ENCODE results near the gene IFT74.
"Not testable (repeated sequence)": the region's sequence is repeated elsewhere in the genome, so short reads cannot be mapped to it uniquely, and the experiment has no call there.

The IFT74 gene

DNA sequence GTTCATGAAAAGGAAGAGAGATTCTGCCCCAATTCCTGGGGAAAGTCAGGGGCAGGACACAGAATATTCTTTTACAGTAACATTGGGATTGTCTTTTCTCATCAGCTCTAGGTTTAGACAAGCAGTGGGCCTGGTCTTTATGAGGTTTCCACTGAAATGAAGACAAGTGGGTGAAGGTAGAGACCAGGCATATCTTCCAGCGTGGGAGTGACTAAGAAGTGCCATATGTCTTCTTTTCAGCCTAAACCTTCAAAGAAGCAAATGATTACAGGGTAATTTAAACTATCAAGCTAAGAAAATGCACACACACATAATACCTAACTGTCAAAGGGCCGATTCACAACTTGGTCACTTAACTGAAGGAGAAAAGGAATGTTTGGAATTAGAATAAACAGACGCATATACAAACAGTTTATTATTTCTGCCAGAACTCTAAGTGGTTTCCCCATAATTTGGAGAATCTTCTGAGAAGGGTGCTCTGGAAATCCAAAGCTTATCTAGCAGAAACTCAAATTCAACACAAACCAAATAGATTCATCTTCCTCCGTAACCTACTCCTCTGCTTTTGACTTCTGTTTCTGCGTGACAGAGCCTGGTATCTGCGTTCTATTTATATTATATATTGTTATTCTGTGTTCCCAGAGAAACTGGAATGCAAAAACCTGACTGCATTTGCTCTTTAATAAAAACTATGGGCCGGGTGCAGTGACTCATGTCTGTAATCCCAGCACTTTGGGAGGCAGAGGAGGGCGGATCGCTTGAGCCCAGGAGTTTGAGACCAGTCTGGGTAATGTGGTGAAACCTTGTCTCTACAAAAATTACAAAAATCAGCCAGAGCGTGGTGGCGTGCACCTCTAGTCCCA lies 130.8 kb downstream of the IFT74 start:
- no peaks in the 10 kb centered on the region for H3K4me1 ChIP-seq
- no peaks in the 10 kb centered on the region for H3K79me2 ChIP-seq
- H3K36me3 ChIP-seq (ENCODE audit: control insufficient read depth, insufficient read depth, low read length), result no peaks in the 10 kb centered on the region
- H3K9me3 ChIP-seq (ENCODE audit: control insufficient read depth, low read length), result no peaks in the 10 kb centered on the region
- H3K27ac ChIP-seq, result no peak overlapping the region
- no peak overlapping the region for H3K9ac ChIP-seq
- H3K4me2 ChIP-seq (ENCODE audit: low read length), result no peak overlapping the region
- no peak overlapping the region for H3K4me3 ChIP-seq (ENCODE audit: low read depth, low read length)
- TF ChIP-seq, protein P1, sequence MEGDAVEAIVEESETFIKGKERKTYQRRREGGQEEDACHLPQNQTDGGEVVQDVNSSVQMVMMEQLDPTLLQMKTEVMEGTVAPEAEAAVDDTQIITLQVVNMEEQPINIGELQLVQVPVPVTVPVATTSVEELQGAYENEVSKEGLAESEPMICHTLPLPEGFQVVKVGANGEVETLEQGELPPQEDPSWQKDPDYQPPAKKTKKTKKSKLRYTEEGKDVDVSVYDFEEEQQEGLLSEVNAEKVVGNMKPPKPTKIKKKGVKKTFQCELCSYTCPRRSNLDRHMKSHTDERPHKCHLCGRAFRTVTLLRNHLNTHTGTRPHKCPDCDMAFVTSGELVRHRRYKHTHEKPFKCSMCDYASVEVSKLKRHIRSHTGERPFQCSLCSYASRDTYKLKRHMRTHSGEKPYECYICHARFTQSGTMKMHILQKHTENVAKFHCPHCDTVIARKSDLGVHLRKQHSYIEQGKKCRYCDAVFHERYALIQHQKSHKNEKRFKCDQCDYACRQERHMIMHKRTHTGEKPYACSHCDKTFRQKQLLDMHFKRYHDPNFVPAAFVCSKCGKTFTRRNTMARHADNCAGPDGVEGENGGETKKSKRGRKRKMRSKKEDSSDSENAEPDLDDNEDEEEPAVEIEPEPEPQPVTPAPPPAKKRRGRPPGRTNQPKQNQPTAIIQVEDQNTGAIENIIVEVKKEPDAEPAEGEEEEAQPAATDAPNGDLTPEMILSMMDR (IDR thresholded peaks at IDR 0.05), result no peak
- H2AFZ ChIP-seq, result no peak overlapping the region
- H3K27me3 ChIP-seq (ENCODE audit: control insufficient read depth, insufficient read depth, low read length), result no peaks in the 10 kb centered on the region

DNA sequence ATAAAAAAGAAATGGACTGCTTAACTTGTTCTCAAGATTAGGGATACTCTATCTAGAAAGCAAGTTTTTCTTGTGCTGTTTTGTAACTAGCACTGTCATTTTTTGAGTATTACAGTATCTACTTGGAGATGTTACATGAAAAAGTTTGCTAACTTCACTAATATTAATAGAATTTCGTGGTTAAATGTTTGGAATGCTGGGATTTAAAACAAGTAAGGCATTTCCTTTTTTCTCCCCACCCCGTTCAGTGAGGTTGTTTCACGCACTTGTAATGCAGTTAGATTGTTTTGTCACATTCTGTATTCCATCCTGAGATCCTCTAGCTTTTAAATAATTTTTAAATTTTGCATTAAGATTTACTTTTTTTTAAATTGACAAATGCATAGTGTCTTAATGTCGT lies 132.8 kb downstream of the IFT74 start:
- no peaks in the 10 kb centered on the region for H3K9me3 ChIP-seq (ENCODE audit: control insufficient read depth, low read length)
- no peak overlapping the region for H3K9ac ChIP-seq
- no peaks in the 10 kb centered on the region for H3K27me3 ChIP-seq (ENCODE audit: control insufficient read depth, insufficient read depth, low read length)
- H2AFZ ChIP-seq, result no peak overlapping the region
- H3K4me2 ChIP-seq (ENCODE audit: low read length), result no peak overlapping the region
- H3K79me2 ChIP-seq, result no peaks in the 10 kb centered on the region
- no peak overlapping the region for H3K27ac ChIP-seq
- H3K36me3 ChIP-seq (ENCODE audit: control insufficient read depth, insufficient read depth, low read length), result no peaks in the 10 kb centered on the region
- H3K4me3 ChIP-seq (ENCODE audit: low read depth, low read length), result no peak overlapping the region
- H3K4me1 ChIP-seq, result no peaks in the 10 kb centered on the region
- TF ChIP-seq, protein P1 (IDR thresholded peaks at IDR 0.05), result no peak

DNA sequence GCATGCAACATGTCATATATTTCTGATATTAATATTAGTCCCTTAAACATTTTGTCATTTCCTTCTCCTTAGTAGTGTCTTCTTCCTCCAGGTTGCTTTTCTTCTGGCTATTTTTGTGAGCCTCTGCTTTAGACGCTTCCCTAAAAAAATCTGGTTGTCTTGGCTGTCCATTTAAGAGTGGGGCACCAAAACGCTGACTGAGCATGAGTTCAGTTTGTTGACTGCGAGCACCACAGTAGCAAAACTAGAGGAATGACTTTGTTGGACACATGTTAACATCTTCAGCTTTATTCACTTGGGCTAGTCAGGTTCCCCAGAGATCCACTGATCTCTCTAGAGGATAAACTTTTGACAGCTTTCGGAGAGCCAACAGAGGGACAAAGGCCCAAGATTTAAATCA lies 133.5 kb downstream of the IFT74 start:
- H3K4me1 ChIP-seq, result no peaks in the 10 kb centered on the region
- H3K27ac ChIP-seq, result no peak overlapping the region
- no peak overlapping the region for H3K9ac ChIP-seq
- no peaks in the 10 kb centered on the region for H3K79me2 ChIP-seq
- TF ChIP-seq, protein P1 (IDR thresholded peaks at IDR 0.05), result no peak
- no peak overlapping the region for H3K4me3 ChIP-seq (ENCODE audit: low read depth, low read length)
- no peak overlapping the region for H3K4me2 ChIP-seq (ENCODE audit: low read length)
- no peaks in the 10 kb centered on the region for H3K36me3 ChIP-seq (ENCODE audit: control insufficient read depth, insufficient read depth, low read length)
- H3K27me3 ChIP-seq (ENCODE audit: control insufficient read depth, insufficient read depth, low read length), result no peaks in the 10 kb centered on the region
- H3K9me3 ChIP-seq (ENCODE audit: control insufficient read depth, low read length), result no peaks in the 10 kb centered on the region
- no peak overlapping the region for H2AFZ ChIP-seq

DNA sequence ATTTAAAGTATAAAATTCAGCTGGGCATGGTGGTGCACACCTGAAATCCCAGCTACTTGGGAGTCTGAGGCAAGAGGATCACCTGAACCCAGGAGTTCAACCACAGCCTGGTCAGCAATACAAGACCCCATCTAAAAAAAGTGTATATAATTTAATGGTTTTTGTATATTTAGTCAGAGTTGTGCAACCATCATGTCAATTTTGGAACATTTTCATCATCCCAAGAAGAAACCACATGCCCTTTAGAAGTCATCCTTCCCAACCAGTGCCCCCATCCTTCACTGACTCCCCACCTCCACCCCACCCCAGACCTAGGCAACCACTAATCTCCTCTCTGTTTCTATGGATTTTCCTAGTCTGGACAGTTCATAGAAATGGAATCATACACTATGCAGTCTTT lies 134.0 kb downstream of the IFT74 start:
- Histone ChIP-seq H3K9me3 (ENCODE audit: control insufficient read depth, low read length) (no peaks in the 10 kb centered on the region), H2AFZ (no peak overlapping the region), H3K36me3 (ENCODE audit: control insufficient read depth, insufficient read depth, low read length) (no peaks in the 10 kb centered on the region), H3K4me1 (no peaks in the 10 kb centered on the region), H3K9ac (no peak overlapping the region), H3K27ac (no peak overlapping the region), H3K4me2 (ENCODE audit: low read length) (no peak overlapping the region), H3K27me3 (ENCODE audit: control insufficient read depth, insufficient read depth, low read length) (no peaks in the 10 kb centered on the region), H3K4me3 (ENCODE audit: low read depth, low read length) (no peak overlapping the region), H3K79me2 (no peaks in the 10 kb centered on the region)
- TF ChIP-seq, protein P1 (IDR thresholded peaks at IDR 0.05), result no peak

DNA sequence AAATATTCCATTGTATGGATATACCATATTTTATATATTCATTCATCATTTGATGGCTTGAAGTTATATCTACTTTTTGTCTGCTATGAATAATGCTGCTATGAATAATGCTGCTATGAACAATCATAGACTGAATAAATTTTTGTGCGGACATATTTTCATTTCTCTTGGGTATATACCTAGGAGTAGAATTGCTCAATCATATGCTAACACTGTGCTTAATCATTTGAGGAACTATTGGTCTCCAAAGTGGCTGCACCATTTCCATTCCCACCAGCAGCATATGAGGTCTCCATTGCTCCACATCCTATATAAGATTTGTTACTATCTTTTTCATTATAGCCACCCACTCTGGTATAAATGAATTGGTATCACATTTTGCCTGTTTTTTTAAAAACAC lies 134.5 kb downstream of the IFT74 start:
- H3K79me2 ChIP-seq, result no peaks in the 10 kb centered on the region
- H3K4me3 ChIP-seq (ENCODE audit: low read depth, low read length), result no peak overlapping the region
- H3K9me3 ChIP-seq (ENCODE audit: control insufficient read depth, low read length), result no peaks in the 10 kb centered on the region
- no peak overlapping the region for H3K4me2 ChIP-seq (ENCODE audit: low read length)
- H3K27me3 ChIP-seq (ENCODE audit: control insufficient read depth, insufficient read depth, low read length), result no peaks in the 10 kb centered on the region
- H3K9ac ChIP-seq, result no peak overlapping the region
- H3K4me1 ChIP-seq, result no peaks in the 10 kb centered on the region
- H2AFZ ChIP-seq, result no peak overlapping the region
- no peaks in the 10 kb centered on the region for H3K36me3 ChIP-seq (ENCODE audit: control insufficient read depth, insufficient read depth, low read length)
- TF ChIP-seq, protein P1 (IDR thresholded peaks at IDR 0.05), result no peak
- no peak overlapping the region for H3K27ac ChIP-seq

DNA sequence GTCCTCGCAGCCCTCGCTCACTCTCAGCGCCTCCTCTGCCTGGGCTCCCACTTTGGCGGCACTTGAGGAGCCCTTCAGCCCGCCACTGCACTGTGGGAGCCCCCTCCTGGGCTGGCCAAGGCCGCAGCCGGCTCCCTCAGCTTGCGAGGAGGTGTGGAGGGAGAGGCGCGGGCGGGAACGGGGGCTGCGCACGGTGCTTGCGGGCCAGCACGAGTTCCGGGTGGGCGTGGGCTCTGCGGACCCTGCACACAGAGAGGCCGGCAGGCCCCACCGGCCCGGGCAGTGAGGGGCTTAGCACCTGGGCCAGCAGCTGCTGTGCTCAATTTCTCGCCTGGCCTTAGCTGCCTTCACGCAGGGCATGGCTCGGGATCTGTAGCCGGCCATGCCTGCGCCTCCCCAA lies 136.3 kb downstream of the IFT74 start:
- H3K27ac ChIP-seq; H3K79me2 ChIP-seq; H3K36me3 ChIP-seq (ENCODE audit: control insufficient read depth, insufficient read depth, low read length); H3K9me3 ChIP-seq (ENCODE audit: control insufficient read depth, low read length); H3K27me3 ChIP-seq (ENCODE audit: control insufficient read depth, insufficient read depth, low read length); H3K4me1 ChIP-seq; H3K9ac ChIP-seq; H3K4me3 ChIP-seq (ENCODE audit: low read depth, low read length); H3K4me2 ChIP-seq (ENCODE audit: low read length); H2AFZ ChIP-seq: not testable (repeated sequence)
